Parathyroid adenoma (tissue), 2 donors: Measurements from ENCODE around the gene ZNF165.

Experiments
- H2AFZ ChIP-seq: fragments of 300-600 bp; sonication (generic); one replicate; pipeline ENCODE4 v1.7.0; 2017; ENCODE audit warnings: antibody characterized with exemption, mild to moderate bottlenecking
- H3K27ac ChIP-seq: fragments of 300-600 bp; sonication (generic); one replicate; pipeline ENCODE4 v1.7.0; 2017
- H3K27me3 ChIP-seq: fragments of 300-600 bp; sonication (generic); one replicate; pipeline ENCODE4 v1.7.0; 2017; ENCODE audit warnings: low read length; ENCODE audit not compliant: control insufficient read depth, insufficient read depth
- H3K36me3 ChIP-seq: fragments of 300-600 bp; sonication (generic); one replicate; pipeline ENCODE4 v1.7.0; 2017; ENCODE audit warnings: low read length; ENCODE audit not compliant: control insufficient read depth, insufficient read depth
- H3K4me1 ChIP-seq: fragments of 300-600 bp; sonication (generic); one replicate; pipeline ENCODE4 v1.7.0; 2017; ENCODE audit warnings: control low read depth
- H3K4me2 ChIP-seq: fragments of 300-600 bp; sonication (generic); one replicate; pipeline ENCODE4 v1.7.0; 2017; ENCODE audit warnings: low read length
- H3K4me3 ChIP-seq: fragments of 300-600 bp; sonication (generic); one replicate; pipeline ENCODE4 v1.7.0; 2017; ENCODE audit warnings: low read depth, low read length
- H3K79me2 ChIP-seq: fragments of 300-600 bp; sonication (generic); one replicate; pipeline ENCODE4 v1.7.0; 2017; ENCODE audit warnings: control low read depth
- H3K9ac ChIP-seq: fragments of 300-600 bp; sonication (generic); one replicate; pipeline ENCODE4 v1.7.0; 2017; ENCODE audit warnings: mild to moderate bottlenecking
- H3K9me3 ChIP-seq: fragments of 300-600 bp; sonication (generic); one replicate; pipeline ENCODE4 v1.7.0; 2017; ENCODE audit warnings: low read length; ENCODE audit not compliant: control insufficient read depth
- TF ChIP-seq, protein P1 (sequence below): fragments of 300-600 bp; sonication (generic); IDR thresholded peaks from one replicate; pipeline ENCODE4 v1.7.0; 2017; ENCODE audit warnings: antibody characterized with exemption, mild to moderate bottlenecking
- donor health status: primary hyperparathyroidism.

The ZNF165 gene

DNA sequence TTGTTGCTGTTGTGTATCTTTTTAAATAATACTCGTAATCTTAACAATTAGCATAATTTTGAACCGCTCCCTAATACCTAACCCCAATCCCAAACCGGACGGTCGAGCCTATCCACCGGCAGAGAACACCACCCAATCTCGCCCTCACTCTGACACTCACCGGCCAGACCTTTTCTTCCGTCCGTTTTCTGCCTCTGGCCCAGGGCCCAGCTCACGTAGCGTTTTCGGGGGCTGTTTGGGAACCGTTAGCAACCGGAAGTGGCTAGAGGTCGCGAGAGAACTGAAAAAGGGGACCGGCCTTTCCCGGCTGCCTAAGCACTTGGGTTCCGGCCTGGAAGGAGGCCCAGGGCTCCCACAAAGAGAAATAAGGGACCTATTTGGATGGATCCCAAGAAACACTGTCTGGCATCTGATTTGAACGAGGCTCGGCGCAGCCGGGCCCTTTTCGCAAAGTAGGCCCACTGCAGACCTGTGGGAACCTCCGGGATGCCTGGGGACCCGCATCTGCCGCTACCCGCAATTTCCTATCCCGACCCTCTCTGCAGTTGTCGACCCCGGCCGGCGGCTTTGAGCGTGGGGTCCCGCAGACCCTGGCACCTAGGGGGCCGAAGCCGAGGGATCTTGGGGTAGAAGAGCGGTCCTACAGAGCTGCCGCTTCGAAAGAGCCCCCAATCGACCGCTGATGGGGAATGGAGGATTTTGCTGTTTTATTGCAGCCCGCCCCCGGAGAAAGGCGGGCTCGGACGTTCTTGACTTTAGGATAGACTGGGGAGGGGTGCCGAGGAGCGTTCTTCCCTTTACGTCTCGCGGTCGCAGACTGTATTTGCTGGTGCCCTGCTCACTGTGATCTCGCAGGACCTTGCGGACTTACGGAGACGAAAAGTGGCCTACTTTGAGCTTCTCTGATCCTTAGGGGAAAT, 56.5 kb downstream of the ZNF165 start:
- TF ChIP-seq, protein P1, sequence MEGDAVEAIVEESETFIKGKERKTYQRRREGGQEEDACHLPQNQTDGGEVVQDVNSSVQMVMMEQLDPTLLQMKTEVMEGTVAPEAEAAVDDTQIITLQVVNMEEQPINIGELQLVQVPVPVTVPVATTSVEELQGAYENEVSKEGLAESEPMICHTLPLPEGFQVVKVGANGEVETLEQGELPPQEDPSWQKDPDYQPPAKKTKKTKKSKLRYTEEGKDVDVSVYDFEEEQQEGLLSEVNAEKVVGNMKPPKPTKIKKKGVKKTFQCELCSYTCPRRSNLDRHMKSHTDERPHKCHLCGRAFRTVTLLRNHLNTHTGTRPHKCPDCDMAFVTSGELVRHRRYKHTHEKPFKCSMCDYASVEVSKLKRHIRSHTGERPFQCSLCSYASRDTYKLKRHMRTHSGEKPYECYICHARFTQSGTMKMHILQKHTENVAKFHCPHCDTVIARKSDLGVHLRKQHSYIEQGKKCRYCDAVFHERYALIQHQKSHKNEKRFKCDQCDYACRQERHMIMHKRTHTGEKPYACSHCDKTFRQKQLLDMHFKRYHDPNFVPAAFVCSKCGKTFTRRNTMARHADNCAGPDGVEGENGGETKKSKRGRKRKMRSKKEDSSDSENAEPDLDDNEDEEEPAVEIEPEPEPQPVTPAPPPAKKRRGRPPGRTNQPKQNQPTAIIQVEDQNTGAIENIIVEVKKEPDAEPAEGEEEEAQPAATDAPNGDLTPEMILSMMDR: peak; percentile 8
- no peaks in the 10 kb centered on the region for H3K9me3 ChIP-seq
- H3K36me3 ChIP-seq: no peaks in the 10 kb centered on the region
- H3K27ac ChIP-seq: peak overlapping the region; percentile 88
- no peaks in the 10 kb centered on the region for H3K4me1 ChIP-seq
- peak overlapping the region; percentile 82 for H3K9ac ChIP-seq
- H3K4me3 ChIP-seq: peak overlapping the region; percentile 95
- peak overlapping the region; percentile 96 for H2AFZ ChIP-seq
- no peaks in the 10 kb centered on the region for H3K27me3 ChIP-seq
- H3K4me2 ChIP-seq: peak overlapping the region; percentile 99
- peaks cover 20% of the 10 kb centered on the region for H3K79me2 ChIP-seq

DNA sequence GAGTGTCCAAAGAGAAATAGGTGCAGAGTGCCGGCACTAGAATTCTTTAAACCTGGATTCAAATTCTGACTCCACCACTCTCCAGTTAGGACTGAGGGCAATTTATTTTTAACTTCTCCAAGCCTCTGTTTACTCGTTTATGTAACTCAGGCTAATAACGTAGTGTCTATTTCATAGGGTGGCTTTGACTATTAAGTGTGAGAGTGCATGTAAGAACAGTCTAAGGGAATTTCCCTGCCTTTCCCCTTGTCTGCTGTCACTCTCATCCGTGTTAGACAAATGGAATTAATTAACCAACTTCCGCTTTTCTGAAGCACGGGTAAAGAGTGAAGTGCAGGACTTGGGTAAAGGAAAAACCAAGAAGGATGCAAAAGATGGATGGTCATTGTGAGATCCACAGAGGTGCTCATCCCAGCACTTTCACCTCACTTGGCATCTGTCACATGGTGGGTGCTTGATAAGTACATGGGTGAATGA, 57.2 kb downstream of the ZNF165 start:
- Histone ChIP-seq H3K4me3 (peak overlapping the region; percentile 95), H3K27ac (peak overlapping the region; percentile 88), H3K36me3 (no peaks in the 10 kb centered on the region), H3K9ac (peak overlapping the region; percentile 82), H3K79me2 (peaks cover 19% of the 10 kb centered on the region), H3K4me2 (peak overlapping the region; percentile 99), H3K9me3 (no peaks in the 10 kb centered on the region), H3K4me1 (no peaks in the 10 kb centered on the region), H2AFZ (peak overlapping the region; percentile 96), H3K27me3 (no peaks in the 10 kb centered on the region)
- TF ChIP-seq, protein P1: no peak
